ENCODE measurements around the gene IQCM. TPM values are rescaled to one million over a fixed set of nuclear protein-coding genes. Genes with fewer than 3 reads are reported as not detected.

IQCM gene
- total RNA-seq, 2 experiments from 2014 or later: not detected

- H3K4me2 ChIP-seq (ENCODE audit: low read length): no peak overlapping the region
- ChIA-PET POLR2A (no interaction called here), CTCF (ENCODE audit: unreplicated experiment) (no interaction called here)
- no peaks in the 10 kb centered on the region for H4K20me1 ChIP-seq (ENCODE audit: insufficient read depth, low read length)
- no peaks in the 10 kb centered on the region for H3K36me3 ChIP-seq (ENCODE audit: insufficient read depth, low read length)
- no peaks in the 10 kb centered on the region for H3K9me2 ChIP-seq (ENCODE audit: insufficient read depth, low read length)
- intact Hi-C loops (cut with micrococcal nuclease; ENCODE audit: unreplicated experiment): no loop called here
- H3K9me3 ChIP-seq (ENCODE audit: low read length): no peaks in the 10 kb centered on the region
- no peaks in the 10 kb centered on the region for H3K79me2 ChIP-seq (ENCODE audit: insufficient read depth, low read depth, low read length)
- no TSS peak for BruUV-seq (replicated peaks)
- no peak overlapping the region for H3K4me3 ChIP-seq (ENCODE audit: low read depth, low read length, poor library complexity, severe bottlenecking)
- no peaks in the 10 kb centered on the region for H3K4me1 ChIP-seq (ENCODE audit: insufficient read depth, low read length, poor library complexity, severe bottlenecking)
- no peak overlapping the region for H3K27ac ChIP-seq (ENCODE audit: low read depth, low read length, poor library complexity, severe bottlenecking)
- TF ChIP-seq EZH2phosphoT487 (IDR thresholded peaks at IDR 0.05; ENCODE audit: borderline replicate concordance, low read depth, low read length) (no peak), CTCF (conservative IDR thresholded peaks at IDR 0.05; ENCODE audit: low read length) (no peak)
- H2AFZ ChIP-seq (ENCODE audit: low read length): no peak overlapping the region
- DNase-seq (ENCODE audit: low spot score): no peak
Measured at GRCh38 chr4:149523039-149523438, 292.6 kb downstream of the IQCM start.

- H4K20me1 ChIP-seq (ENCODE audit: insufficient read depth, low read length): no peaks in the 10 kb centered on the region
- no peaks in the 10 kb centered on the region for H3K79me2 ChIP-seq (ENCODE audit: insufficient read depth, low read depth, low read length)
- H3K36me3 ChIP-seq (ENCODE audit: insufficient read depth, low read length): no peaks in the 10 kb centered on the region
- no TSS peak for BruUV-seq (replicated peaks)
- H3K4me2 ChIP-seq (ENCODE audit: low read length): no peak overlapping the region
- POLR2A ChIA-PET: no interaction called here
- intact Hi-C loops (cut with micrococcal nuclease; ENCODE audit: unreplicated experiment): no loop called here
- H2AFZ ChIP-seq (ENCODE audit: low read length): no peak overlapping the region
- no peaks in the 10 kb centered on the region for H3K9me2 ChIP-seq (ENCODE audit: insufficient read depth, low read length)
- no peaks in the 10 kb centered on the region for H3K4me1 ChIP-seq (ENCODE audit: insufficient read depth, low read length, poor library complexity, severe bottlenecking)
- H3K9me3 ChIP-seq (ENCODE audit: low read length): no peaks in the 10 kb centered on the region
- H3K4me3 ChIP-seq (ENCODE audit: low read depth, low read length, poor library complexity, severe bottlenecking): no peak overlapping the region
- no peak overlapping the region for H3K27ac ChIP-seq (ENCODE audit: low read depth, low read length, poor library complexity, severe bottlenecking)
- DNase-seq (ENCODE audit: low spot score): no peak
- TF ChIP-seq CTCF (conservative IDR thresholded peaks at IDR 0.05; ENCODE audit: low read length) (no peak), EZH2phosphoT487 (IDR thresholded peaks at IDR 0.05; ENCODE audit: borderline replicate concordance, low read depth, low read length) (no peak)
- CTCF ChIA-PET (ENCODE audit: unreplicated experiment): no interaction called here
Measured at GRCh38 chr4:149521611-149522425, 293.8 kb downstream of the IQCM start.

GRCh38 chr4:149518471-149518870 is 297.2 kb downstream of the IQCM start:
- ChIA-PET CTCF (ENCODE audit: unreplicated experiment) (no interaction called here), POLR2A (no interaction called here)
- no peaks in the 10 kb centered on the region for H3K36me3 ChIP-seq (ENCODE audit: insufficient read depth, low read length)
- H3K4me3 ChIP-seq (ENCODE audit: low read depth, low read length, poor library complexity, severe bottlenecking): no peak overlapping the region
- BruUV-seq (replicated peaks): no TSS peak
- intact Hi-C loops (cut with micrococcal nuclease; ENCODE audit: unreplicated experiment): no loop called here
- no peaks in the 10 kb centered on the region for H3K4me1 ChIP-seq (ENCODE audit: insufficient read depth, low read length, poor library complexity, severe bottlenecking)
- no peak for TF ChIP-seq EZH2phosphoT487 (IDR thresholded peaks at IDR 0.05; ENCODE audit: borderline replicate concordance, low read depth, low read length)
- TF ChIP-seq CTCF (conservative IDR thresholded peaks at IDR 0.05; ENCODE audit: low read length): no peak
- no peaks in the 10 kb centered on the region for H3K79me2 ChIP-seq (ENCODE audit: insufficient read depth, low read depth, low read length)
- no peak for DNase-seq (ENCODE audit: low spot score)
- no peak overlapping the region for H2AFZ ChIP-seq (ENCODE audit: low read length)
- H3K9me2 ChIP-seq (ENCODE audit: insufficient read depth, low read length): no peaks in the 10 kb centered on the region
- no peaks in the 10 kb centered on the region for H3K9me3 ChIP-seq (ENCODE audit: low read length)
- H3K4me2 ChIP-seq (ENCODE audit: low read length): no peak overlapping the region
- H4K20me1 ChIP-seq (ENCODE audit: insufficient read depth, low read length): no peaks in the 10 kb centered on the region
- H3K27ac ChIP-seq (ENCODE audit: low read depth, low read length, poor library complexity, severe bottlenecking): no peak overlapping the region
